Mesendoderm (in vitro differentiated cells): ENCODE measurements around the gene SUN5.
"Not testable (repeated sequence)": the region's sequence is repeated elsewhere in the genome, so short reads cannot be mapped to it uniquely, and the experiment has no call there.

Source experiments
- DNase-seq: peaks from one replicate; pipeline ENCODE4 v3.0.0; 2013
- H2AK5ac ChIP-seq: 2 replicates; pipeline ENCODE4 v1.6.1; 2013; ENCODE audit warnings: low read length, inconsistent platforms
- H2BK120ac ChIP-seq: 2 replicates; pipeline ENCODE4 v1.6.1; 2013; ENCODE audit warnings: low read depth, mild to moderate bottlenecking, low read length, moderate library complexity, mixed read lengths
- H2BK15ac ChIP-seq: replicated peaks from 2 replicates; pipeline ENCODE4 v1.6.1; 2013; ENCODE audit warnings: low read depth, mild to moderate bottlenecking, moderate library complexity
- H2BK5ac ChIP-seq: 2 replicates; pipeline ENCODE4 v1.6.1; 2013; ENCODE audit warnings: low read length, inconsistent platforms
- H3K18ac ChIP-seq: 2 replicates; pipeline ENCODE4 v1.6.1; 2013; ENCODE audit warnings: mild to moderate bottlenecking, low read length, mixed read lengths
- H3K23ac ChIP-seq: one replicate; pipeline ENCODE4 v1.6.1; 2013; ENCODE audit warnings: low read length
- H3K27ac ChIP-seq: 2 replicates; pipeline ENCODE4 v1.5.1; 2013; ENCODE audit warnings: low read depth, mild to moderate bottlenecking, inconsistent platforms, low read length, moderate library complexity
- H3K27me3 ChIP-seq: 2 replicates; pipeline ENCODE4 v1.6.1; 2013; ENCODE audit warnings: low read length, control low read depth, mild to moderate bottlenecking, inconsistent platforms; ENCODE audit not compliant: insufficient read depth, poor library complexity
- H3K36me3 ChIP-seq: 2 replicates; pipeline ENCODE4 v1.6.1; 2013; ENCODE audit warnings: low read length, inconsistent platforms; ENCODE audit not compliant: control insufficient read depth, insufficient read depth
- H3K4ac ChIP-seq: one replicate; pipeline ENCODE4 v1.6.1; 2013; ENCODE audit warnings: low read depth, mild to moderate bottlenecking, low read length, moderate library complexity
- H3K4me1 ChIP-seq: 2 replicates; pipeline ENCODE4 v1.6.1; 2013; ENCODE audit warnings: low read depth, low read length, inconsistent platforms; ENCODE audit not compliant: control insufficient read depth
- H3K4me2 ChIP-seq: 2 replicates; pipeline ENCODE4 v1.6.1; 2013; ENCODE audit warnings: low read length
- H3K4me3 ChIP-seq: 2 replicates; pipeline ENCODE4 v1.5.1; 2013; ENCODE audit warnings: mild to moderate bottlenecking, low read length
- H3K56ac ChIP-seq: one replicate; pipeline ENCODE4 v1.6.1; 2013; ENCODE audit warnings: low read length
- H3K79me1 ChIP-seq: 2 replicates; pipeline ENCODE4 v1.6.1; 2013; ENCODE audit warnings: low read length, inconsistent platforms
- H3K79me2 ChIP-seq: 2 replicates; pipeline ENCODE4 v1.6.1; 2013; ENCODE audit warnings: mild to moderate bottlenecking, low read length; ENCODE audit not compliant: control insufficient read depth, insufficient read depth
- H3K9ac ChIP-seq: 2 replicates; pipeline ENCODE4 v1.6.1; 2013; ENCODE audit warnings: low read length, inconsistent platforms
- H4K5ac ChIP-seq: one replicate; pipeline ENCODE4 v1.6.1; 2013; ENCODE audit warnings: low read length
- H4K8ac ChIP-seq: one replicate; pipeline ENCODE4 v1.6.1; 2013; ENCODE audit warnings: low read depth, mild to moderate bottlenecking, control low read depth, low read length, moderate library complexity
- WGBS: extraction: QIAGEN DNeasy Blood & Tissue Kit; methylation state at CpG from one replicate; pipeline ENCODE4 v1.1.7; 2013; ENCODE audit warnings: low lambda C conversion rate, missing lambda C conversion rate; ENCODE audit not compliant: insufficient coverage; ENCODE audit errors: extremely low coverage; 5-methylcytosine and 5-hydroxymethylcytosine counted together

The SUN5 gene

GRCh38 chr20:32963176-32963575 is 41.1 kb downstream of the SUN5 start:
- no peak overlapping the region for H3K27ac ChIP-seq
- no peak overlapping the region for H2AK5ac ChIP-seq
- no peaks in the 10 kb centered on the region for H3K27me3 ChIP-seq
- H4K8ac ChIP-seq, result no peak overlapping the region
- no peak overlapping the region for H3K4ac ChIP-seq
- no peak overlapping the region for H4K5ac ChIP-seq
- H2BK5ac ChIP-seq, result no peak overlapping the region
- H3K23ac ChIP-seq, result no peak overlapping the region
- H3K9ac ChIP-seq, result no peak overlapping the region
- no peak overlapping the region for H2BK120ac ChIP-seq
- H3K18ac ChIP-seq, result peak overlapping the region; percentile 8
- H3K4me2 ChIP-seq, result no peak overlapping the region
- no CpG with 5 or more reads among the region's 5 CpGs for WGBS
- no peaks in the 10 kb centered on the region for H3K4me1 ChIP-seq
- peak overlapping the region; percentile 8 for H2BK15ac ChIP-seq
- H3K36me3 ChIP-seq, result no peaks in the 10 kb centered on the region
- H3K79me1 ChIP-seq, result no peaks in the 10 kb centered on the region
- no peaks in the 10 kb centered on the region for H3K79me2 ChIP-seq
- no peak overlapping the region for H3K4me3 ChIP-seq
- no peak for DNase-seq
- no peak overlapping the region for H3K56ac ChIP-seq

GRCh38 chr20:32962646-32963045 is 41.6 kb downstream of the SUN5 start:
- not testable (repeated sequence) for H3K4me1 ChIP-seq, DNase-seq, H2BK120ac ChIP-seq, H3K36me3 ChIP-seq, H3K79me1 ChIP-seq, H3K23ac ChIP-seq, H3K56ac ChIP-seq, H3K27me3 ChIP-seq, H3K27ac ChIP-seq, H2BK15ac ChIP-seq, H3K79me2 ChIP-seq, H3K18ac ChIP-seq, H4K5ac ChIP-seq, H3K4me3 ChIP-seq, H3K4me2 ChIP-seq, H2BK5ac ChIP-seq, H3K9ac ChIP-seq, H4K8ac ChIP-seq, H2AK5ac ChIP-seq, H3K4ac ChIP-seq
- WGBS, result no CpG with 5 or more reads among the region's 11 CpGs

GRCh38 chr20:32962053-32962452 is 42.2 kb downstream of the SUN5 start:
- WGBS, result no CpG with 5 or more reads among the region's 5 CpGs
- Histone ChIP-seq H3K4me3 (no peak overlapping the region), H2BK5ac (peak overlapping the region; percentile 34), H4K5ac (no peak overlapping the region), H4K8ac (no peak overlapping the region), H3K79me2 (no peaks in the 10 kb centered on the region), H3K4me1 (no peaks in the 10 kb centered on the region), H2BK120ac (no peak overlapping the region), H2AK5ac (peak overlapping the region; percentile 48), H2BK15ac (no peak overlapping the region), H3K27ac (no peak overlapping the region), H3K4me2 (no peak overlapping the region), H3K18ac (peak overlapping the region; percentile 20), H3K9ac (no peak overlapping the region), H3K23ac (no peak overlapping the region), H3K36me3 (no peaks in the 10 kb centered on the region), H3K79me1 (no peaks in the 10 kb centered on the region), H3K27me3 (no peaks in the 10 kb centered on the region), H3K56ac (peak overlapping the region; percentile 34), H3K4ac (no peak overlapping the region)
- no peak for DNase-seq

- no CpG with 5 or more reads among the region's 28 CpGs for WGBS
- Histone ChIP-seq H2AK5ac (peak overlapping the region; percentile 72), H3K4ac (no peak overlapping the region), H3K4me1 (no peaks in the 10 kb centered on the region), H3K36me3 (no peaks in the 10 kb centered on the region), H4K8ac (no peak overlapping the region), H2BK15ac (no peak overlapping the region), H3K4me2 (no peak overlapping the region), H3K56ac (peak overlapping the region; percentile 50), H2BK120ac (no peak overlapping the region), H3K4me3 (no peak overlapping the region), H3K9ac (no peak overlapping the region), H3K79me1 (no peaks in the 10 kb centered on the region), H3K27ac (no peak overlapping the region), H3K79me2 (no peaks in the 10 kb centered on the region), H4K5ac (no peak overlapping the region), H2BK5ac (no peak overlapping the region), H3K27me3 (no peaks in the 10 kb centered on the region), H3K18ac (peak overlapping the region; percentile 0), H3K23ac (no peak overlapping the region)
- no peak for DNase-seq
Observed at GRCh38 chr20:32960849-32961731, 43.1 kb downstream of the SUN5 start.

DNA sequence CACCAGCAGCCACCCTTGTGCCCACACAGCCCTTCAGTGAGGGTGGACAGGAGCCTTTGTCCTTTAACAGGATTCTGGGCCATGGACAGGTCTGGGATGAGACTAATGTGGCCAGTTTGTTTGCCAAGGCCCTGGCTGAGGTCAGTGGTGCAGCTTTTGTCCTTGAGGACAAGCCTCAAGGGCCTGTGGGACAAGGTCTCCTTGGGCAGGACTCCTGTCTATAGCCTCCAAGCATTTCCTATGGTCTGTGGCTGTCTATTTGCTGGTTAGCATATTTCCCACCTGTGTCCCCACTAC is 44.1 kb downstream of the SUN5 start:
- Histone ChIP-seq H3K4me2 (no peak overlapping the region), H4K5ac (no peak overlapping the region), H3K9ac (no peak overlapping the region), H3K4me1 (no peaks in the 10 kb centered on the region), H2BK15ac (no peak overlapping the region), H2AK5ac (peak overlapping the region; percentile 12), H3K4me3 (no peak overlapping the region), H3K79me2 (no peaks in the 10 kb centered on the region), H4K8ac (no peak overlapping the region), H3K27ac (no peak overlapping the region), H3K23ac (no peak overlapping the region), H2BK5ac (peak overlapping the region; percentile 13), H3K27me3 (no peaks in the 10 kb centered on the region), H3K56ac (peak overlapping the region; percentile 37), H3K79me1 (no peaks in the 10 kb centered on the region), H2BK120ac (no peak overlapping the region), H3K36me3 (no peaks in the 10 kb centered on the region), H3K18ac (no peak overlapping the region), H3K4ac (peak overlapping the region; percentile 5)
- DNase-seq, result no peak
